GM18951 (cell line): ENCODE results near the gene PGGT1B.

Source experiments
- POLR2A ChIP-seq: IDR thresholded peaks from 4 replicates; pipeline ENCODE4 v1.6.1; 2011; ENCODE audit warnings: mild to moderate bottlenecking; ENCODE audit not compliant: insufficient read length, insufficient read depth; ENCODE audit errors: extremely low read depth
- in situ Hi-C: fragments of 300-500 bp; cut with MboI; formaldehyde crosslinking; loops from one replicate; pipeline ENCODE4 v1.12.0; 2022; ENCODE audit warnings: low sequenced_read_pairs, mixed read lengths, inconsistent platforms; ENCODE audit not compliant: unreplicated experiment

The PGGT1B gene

DNA sequence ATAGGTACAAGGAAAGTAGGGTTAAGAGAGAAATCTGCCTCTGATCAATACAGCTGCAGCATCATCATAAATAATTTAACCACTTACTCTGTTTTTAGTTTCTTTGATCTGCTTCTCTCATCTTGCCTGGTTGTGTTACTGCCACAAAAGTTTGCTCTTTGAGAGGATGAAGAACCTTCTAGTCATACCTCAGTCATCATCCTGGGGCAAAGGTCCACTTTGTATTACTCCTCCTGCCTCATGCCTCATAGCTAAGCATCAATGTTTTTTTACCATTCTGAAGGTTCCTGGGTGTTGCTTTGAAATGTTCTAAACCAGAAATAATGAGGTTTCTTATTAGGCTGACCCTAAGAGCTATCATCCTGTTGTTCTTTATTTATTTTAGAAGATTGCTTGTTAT is 75.9 kb downstream of the PGGT1B start:
- in situ Hi-C loops, result no loop called here
- TF ChIP-seq POLR2A, result no peak

DNA sequence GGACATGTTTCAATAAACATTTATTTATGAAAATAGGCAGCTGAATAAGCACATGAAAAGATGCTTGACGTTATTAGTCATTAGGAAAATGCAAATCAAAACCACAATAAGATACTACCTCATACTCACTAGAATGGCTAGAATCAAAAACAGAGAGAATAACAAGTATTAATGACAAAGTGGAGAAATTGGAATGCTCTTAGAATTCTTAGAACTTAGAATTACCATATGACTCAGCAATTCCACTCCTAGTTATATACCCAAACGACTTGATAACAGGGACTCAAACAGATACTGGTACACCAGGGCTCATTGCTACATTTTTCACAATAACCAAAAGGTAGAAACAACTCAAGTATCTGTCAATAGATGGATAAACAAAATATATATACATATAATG is 77.9 kb downstream of the PGGT1B start:
- TF ChIP-seq POLR2A, result no peak
- in situ Hi-C loops, result no loop called here

DNA sequence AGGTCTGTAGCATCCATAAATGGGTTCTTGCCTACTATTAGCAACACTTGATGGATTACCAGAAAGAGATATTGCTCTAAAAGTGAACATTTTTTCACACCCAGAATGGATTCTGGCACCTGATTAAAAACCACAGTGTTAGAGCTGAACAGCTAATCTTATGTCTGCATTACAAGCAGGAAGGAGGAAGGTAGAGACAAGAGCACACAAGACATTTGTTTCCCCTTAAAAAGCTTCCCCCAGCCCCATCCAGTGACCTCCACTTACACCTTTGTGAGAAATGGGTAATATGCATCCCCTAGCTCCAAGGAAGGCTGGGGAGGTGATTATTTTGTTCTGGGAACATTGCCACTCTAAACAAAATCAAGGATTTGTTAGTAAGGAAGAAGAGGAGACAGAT is 80.9 kb downstream of the PGGT1B start:
- TF ChIP-seq POLR2A, result no peak
- in situ Hi-C loops, result no loop called here

DNA sequence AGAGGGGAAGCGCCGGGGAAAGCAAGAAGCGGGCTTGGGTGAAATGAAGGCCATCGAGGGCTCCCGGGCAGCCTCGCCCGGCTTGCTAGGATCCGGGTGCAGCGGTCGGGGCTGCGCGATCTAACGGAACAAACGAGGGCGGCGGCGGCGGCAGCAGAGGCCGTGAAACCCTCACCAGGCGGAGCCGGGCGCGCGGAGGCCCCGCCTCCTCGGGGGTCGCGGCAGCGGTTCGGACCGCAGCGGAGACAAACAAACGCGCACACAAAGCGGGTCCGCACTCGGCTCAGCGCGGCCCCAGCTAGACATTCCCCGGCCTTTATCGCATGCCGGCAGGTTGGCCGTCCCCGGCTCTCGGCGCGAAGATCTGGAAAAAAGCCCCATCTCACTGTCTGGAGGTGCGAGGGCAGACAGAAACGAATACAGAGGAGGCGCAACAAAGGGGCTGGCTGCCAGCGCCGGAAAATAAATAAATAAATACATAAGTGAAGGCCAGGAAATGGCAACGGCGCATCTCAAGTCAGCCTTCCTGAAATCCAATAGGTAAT is 82.4 kb downstream of the PGGT1B start:
- no peak for TF ChIP-seq POLR2A
- in situ Hi-C loops, result no loop called here

DNA sequence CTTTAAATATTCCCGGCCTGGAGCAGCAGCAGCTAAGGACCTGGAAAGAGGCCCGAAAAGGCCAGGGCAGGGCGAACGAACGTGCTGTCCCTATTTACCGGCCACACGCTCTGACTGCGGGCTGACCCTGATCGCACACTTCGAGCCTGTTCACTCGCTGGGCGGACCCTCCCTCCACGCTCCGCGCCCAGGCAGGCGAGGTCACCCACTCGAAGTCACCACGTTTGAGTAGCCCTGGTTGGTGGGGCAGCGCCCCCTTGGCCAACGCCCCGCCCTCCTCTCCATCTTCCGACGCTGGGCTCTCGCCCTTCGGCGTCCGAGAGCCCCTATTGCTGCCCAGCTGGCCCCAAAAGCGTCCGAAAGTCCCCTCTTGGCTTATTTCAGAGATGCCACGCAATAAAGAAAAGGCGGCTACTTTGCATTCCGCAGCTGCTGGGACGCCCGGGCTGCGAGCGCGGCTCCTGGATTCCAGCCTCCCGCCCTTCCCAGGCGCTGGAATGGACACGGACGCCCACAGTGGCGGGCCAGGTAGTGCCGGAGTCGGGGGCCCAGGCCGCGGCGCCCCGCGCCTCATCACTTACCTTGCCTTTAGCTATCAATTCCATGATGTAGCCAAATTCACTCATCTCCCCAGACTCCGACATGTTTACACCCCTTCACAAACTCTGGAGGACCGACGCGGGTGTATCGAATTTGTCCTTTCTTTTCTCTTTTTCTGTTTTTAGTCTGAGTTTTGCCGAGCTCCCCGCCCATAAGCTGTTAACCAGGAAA is 83.1 kb downstream of the PGGT1B start:
- in situ Hi-C loops, result no loop called here
- TF ChIP-seq POLR2A, result no peak

DNA sequence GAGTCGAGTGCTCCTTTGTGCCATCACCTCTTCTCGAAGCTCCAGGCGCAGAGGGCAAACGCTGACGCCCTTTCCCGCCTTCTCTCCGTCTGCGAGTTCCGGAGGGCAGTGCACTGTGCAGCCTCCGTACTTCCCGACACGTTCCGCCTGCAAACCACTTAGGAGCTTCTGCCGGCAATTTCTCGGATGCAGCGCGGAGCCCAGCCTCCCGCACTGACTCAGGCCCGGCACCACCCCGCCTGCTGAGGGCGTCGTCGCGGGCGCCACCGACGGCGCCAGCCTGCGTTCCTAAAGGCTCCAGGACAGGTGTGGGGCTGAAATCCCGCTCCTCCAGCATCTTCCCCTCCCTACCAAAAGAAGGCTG is 83.7 kb downstream of the PGGT1B start:
- TF ChIP-seq POLR2A, result no peak
- in situ Hi-C loops, result no loop called here

DNA sequence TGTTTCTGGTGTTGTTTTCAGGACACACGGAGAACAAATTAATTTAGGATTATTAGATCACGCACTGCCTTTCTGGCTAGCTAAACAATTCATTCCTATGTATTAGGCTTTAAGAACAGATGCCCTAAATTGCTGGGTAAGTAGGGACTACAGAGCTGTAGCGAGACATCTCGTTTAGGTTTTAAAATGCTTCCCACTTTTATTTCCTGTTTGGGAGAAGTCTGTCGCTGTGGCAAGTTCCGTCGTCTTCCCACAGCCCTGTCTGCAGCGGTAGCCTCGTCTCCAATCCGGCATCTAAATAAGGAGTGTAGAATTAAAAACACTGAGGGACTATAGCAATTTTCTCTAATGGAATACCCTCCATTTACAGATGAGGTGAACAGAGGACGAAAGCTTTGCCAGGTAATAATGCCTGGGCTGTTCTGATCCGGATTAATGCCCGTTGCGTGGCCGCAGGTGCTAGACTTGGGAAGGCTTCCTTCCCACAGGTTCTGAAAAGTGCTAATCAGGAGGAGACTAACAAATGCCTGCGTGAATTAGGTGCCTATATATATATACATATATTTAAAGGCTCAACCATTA is 91.7 kb downstream of the PGGT1B start:
- in situ Hi-C loops, result no loop called here
- no peak for TF ChIP-seq POLR2A

DNA sequence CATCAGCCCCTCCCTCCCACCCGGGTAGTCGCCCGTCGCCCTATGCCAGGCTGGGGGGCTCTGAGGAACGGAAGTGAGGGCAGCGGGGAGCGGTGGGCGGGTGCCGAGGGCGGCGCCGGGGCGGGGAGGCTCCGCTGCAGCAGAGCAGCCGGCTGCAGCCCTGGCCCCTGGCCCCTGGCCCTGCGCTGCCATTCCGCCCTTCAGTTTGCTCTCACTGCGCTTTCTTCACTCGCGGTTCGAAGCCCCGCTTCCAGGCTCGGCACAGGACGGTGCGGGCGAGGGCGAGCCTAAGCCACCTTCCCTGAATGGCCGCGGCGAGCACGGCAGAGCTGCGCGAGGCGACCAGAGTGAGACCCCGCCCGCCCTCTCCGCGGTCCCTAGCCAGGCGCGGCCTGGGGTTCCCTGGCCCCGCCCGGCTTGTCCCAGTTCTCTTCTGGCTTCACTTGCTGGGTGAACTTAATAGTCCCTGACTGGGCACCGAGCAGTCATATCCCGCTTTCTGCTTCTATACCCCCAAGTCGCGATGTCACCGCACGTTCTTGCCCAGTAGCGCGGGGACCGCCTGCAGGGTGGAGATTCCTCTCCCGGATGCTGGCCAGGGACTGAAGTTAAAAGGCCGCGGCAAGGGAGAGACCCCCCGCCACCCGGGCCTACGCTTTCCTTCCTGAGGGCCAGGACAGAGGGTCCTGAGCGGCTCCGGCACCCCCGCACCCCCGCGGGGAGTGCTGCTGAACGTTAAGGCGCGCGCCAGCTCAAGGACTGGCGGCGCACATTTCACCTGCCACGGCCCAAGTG is 92.3 kb downstream of the PGGT1B start:
- in situ Hi-C loops, result no loop called here
- no peak for TF ChIP-seq POLR2A

DNA sequence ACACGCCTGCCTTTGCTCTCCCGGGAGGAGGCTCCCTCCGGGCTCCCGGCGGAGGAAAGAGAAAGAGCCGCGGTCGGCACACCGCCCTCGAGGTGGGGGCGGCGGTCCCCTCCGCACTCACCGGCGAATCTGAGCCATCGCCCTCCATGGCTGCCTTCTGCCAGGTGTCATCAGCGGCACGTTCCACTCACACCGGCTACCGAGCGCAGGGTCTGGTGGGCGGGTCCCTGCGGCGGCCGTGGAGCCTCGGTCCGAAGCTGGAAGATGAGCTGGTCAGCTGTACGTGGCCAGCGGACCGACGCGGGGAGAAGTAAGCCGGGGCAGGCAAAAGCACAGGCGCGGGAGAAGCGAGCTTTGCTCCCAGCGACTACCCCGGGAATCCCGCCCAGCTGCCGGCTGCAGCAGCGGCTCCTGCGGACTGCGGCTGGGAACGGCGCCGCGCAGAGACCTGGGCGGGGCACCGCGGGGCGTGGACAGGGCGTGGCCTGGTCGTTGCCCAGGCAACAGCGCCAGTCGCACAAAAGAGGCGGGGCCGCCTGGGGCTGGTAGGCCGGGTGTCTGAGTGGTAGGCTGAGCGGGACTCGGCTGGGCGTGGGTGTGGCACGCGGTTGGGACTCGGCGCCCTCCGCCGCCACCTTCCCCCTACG is 93.1 kb downstream of the PGGT1B start, which contains the start of gene TRIM36:
Gene TRIM36, minus strand, starts transcription at position 422 of the 647 bp plus-strand sequence. Its CDS starts 274 bp downstream, at position 148.
- in situ Hi-C loops, result no loop called here
- peak; percentile 34 for TF ChIP-seq POLR2A

DNA sequence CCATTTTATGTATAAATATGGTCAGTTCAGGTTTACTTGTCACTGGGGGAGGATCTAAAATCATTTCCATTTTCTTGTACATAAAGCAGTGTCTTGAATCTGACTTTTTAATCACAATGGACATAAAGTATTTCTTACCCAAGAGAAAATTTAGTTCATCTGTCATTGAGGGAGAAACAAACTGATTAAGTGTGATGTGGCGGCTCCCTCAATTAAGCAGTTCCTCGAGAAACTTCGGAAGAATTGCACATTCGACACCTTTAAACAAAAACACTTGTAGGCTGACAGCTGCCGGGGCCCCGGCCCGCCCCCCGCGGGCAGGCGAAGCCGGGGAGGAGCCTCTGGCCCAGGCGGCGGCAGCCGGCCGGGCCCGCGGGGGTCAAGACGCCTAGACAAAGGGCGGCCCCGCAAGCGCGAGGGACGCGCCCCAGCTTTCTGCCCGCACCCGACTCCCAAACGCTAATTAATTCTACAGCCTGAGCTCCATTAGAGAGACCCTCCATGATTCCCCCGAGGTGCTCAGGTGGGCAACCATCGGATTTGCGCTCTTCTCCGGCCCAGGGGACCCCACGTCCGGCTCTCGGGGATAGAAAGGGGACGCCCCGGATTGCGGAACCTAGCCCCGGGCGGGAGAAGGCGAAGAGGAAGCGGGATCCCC is 93.7 kb downstream of the PGGT1B start:
- in situ Hi-C loops, result no loop called here
- no peak for TF ChIP-seq POLR2A

DNA sequence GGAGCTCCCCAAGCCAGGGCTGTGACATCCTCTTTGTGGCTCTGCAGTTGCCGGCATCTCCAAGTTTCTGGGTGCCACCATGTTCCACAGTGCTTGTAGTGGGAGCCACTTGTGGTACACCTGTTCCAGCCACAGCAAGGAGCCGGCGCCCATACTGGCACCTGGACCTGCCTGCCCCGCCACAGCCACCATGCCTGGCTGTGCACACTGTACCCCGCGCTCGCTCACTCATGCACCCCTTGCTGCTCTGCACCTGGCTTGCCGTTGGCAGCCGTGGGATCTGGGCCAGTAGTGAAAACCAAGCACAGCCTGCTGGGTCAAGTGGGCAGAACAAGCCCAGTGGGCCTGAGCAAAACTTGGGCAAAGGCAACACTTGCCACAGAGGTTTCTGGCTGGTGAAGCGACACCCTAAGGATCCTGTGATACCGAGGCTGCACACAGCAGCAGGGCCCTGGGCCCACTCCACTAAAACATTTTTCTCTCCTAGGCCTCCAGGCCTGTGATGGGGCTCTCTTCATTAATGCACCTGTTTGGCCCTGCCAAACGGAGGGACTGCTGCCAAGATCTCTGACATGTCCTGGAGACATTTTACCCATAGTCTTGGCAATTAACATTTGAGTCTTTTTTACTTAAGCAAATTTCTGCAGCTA is 95.8 kb downstream of the PGGT1B start:
- no peak for TF ChIP-seq POLR2A
- in situ Hi-C loops, result no loop called here

DNA sequence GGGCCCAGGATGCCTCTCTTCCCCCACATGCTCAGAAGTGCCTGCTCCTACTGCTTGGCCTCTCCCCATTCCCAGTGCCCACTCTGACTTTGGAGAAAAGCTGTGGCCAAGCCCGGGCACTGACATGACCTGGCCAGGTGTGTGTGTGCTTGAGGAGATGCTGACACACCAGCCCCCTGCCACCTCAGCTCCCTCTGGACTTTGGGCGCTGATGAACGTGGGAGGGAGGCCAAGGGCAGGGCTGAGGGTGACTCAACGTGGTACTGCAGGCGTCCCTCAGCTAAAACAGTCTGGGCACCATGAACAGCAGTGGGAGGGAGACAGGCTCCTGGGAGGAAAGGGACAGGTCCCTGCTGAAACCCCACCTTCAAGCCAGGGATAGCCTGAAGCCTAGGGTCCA is 96.9 kb downstream of the PGGT1B start:
- no peak for TF ChIP-seq POLR2A
- in situ Hi-C loops, result no loop called here
